Measurements from ENCODE around the gene EDAR.

GRCh38 chr2:108898315-108899082 is 90.5 kb downstream of the EDAR start:
- TF ChIP-seq RELA (IDR thresholded peaks at IDR 0.05; ENCODE audit: borderline replicate concordance, partially characterized antibody) (no peak), RAD21 (IDR thresholded peaks at IDR 0.05; ENCODE audit: insufficient read depth, low read depth, low read length) (no peak), CHD1 (IDR thresholded peaks at IDR 0.05; ENCODE audit: low read depth, low read length) (no peak), KDM1A (IDR thresholded peaks at IDR 0.05; ENCODE audit: borderline replicate concordance) (no peak), SIN3A (IDR thresholded peaks at IDR 0.05; ENCODE audit: low read depth, low read length) (no peak), EP300 (IDR thresholded peaks at IDR 0.05; ENCODE audit: borderline replicate concordance in 1 of 2, control insufficient read depth in 1 of 2, low read depth in 2 of 2, low read length in 2 of 2) (no peak), ZNF207 (IDR thresholded peaks at IDR 0.05; ENCODE audit: borderline replicate concordance) (no peak), JUNB (IDR thresholded peaks at IDR 0.05) (no peak), EZH2 (IDR thresholded peaks at IDR 0.05; ENCODE audit: borderline replicate concordance, control insufficient read depth, low read depth, low read length) (no peak)
- TF ChIP-seq, protein P1, sequence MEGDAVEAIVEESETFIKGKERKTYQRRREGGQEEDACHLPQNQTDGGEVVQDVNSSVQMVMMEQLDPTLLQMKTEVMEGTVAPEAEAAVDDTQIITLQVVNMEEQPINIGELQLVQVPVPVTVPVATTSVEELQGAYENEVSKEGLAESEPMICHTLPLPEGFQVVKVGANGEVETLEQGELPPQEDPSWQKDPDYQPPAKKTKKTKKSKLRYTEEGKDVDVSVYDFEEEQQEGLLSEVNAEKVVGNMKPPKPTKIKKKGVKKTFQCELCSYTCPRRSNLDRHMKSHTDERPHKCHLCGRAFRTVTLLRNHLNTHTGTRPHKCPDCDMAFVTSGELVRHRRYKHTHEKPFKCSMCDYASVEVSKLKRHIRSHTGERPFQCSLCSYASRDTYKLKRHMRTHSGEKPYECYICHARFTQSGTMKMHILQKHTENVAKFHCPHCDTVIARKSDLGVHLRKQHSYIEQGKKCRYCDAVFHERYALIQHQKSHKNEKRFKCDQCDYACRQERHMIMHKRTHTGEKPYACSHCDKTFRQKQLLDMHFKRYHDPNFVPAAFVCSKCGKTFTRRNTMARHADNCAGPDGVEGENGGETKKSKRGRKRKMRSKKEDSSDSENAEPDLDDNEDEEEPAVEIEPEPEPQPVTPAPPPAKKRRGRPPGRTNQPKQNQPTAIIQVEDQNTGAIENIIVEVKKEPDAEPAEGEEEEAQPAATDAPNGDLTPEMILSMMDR (IDR thresholded peaks at IDR 0.05 in 2 of 3, conservative IDR thresholded peaks at IDR 0.05 in 1 of 3; ENCODE audit: control insufficient read depth in 2 of 3, extremely low read depth in 1 of 3, insufficient read depth in 1 of 3, low read depth in 3 of 3, low read length in 3 of 3), result no peak
- TF ChIP-seq, protein P2, sequence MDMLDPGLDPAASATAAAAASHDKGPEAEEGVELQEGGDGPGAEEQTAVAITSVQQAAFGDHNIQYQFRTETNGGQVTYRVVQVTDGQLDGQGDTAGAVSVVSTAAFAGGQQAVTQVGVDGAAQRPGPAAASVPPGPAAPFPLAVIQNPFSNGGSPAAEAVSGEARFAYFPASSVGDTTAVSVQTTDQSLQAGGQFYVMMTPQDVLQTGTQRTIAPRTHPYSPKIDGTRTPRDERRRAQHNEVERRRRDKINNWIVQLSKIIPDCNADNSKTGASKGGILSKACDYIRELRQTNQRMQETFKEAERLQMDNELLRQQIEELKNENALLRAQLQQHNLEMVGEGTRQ (IDR thresholded peaks at IDR 0.05; ENCODE audit: borderline replicate concordance, low read depth, low read length), result no peak
